Calu3 (cell line): ENCODE measurements around the gene HOXC11. TPM values are rescaled to one million over a fixed set of nuclear protein-coding genes. Genes with fewer than 3 reads are reported as not detected.

Source experiments
- BruUV-seq: library from RNA; stranded (reverse); fragments of 400-500 nt; replicated peaks from 2 replicates; lab custom pipeline; 2021; lab: Mats Ljungman, UMichigan
- CTCF ChIA-PET: fragments of 300-600 bp; sonication (Branson Sonifier 250); formaldehyde crosslinking; loops from one replicate; lab custom pipeline; 2022; ENCODE audit warnings: antibody characterized with exemption; lab: Charles Lee
- DNase-seq: peaks from one replicate; pipeline ENCODE4 v3.0.0; 2022
- H3K27ac Mint-ChIP-seq: one replicate; pipeline ENCODE4 v1.8.0; 2022; ENCODE audit warnings: mixed read lengths; ENCODE audit not compliant: unreplicated experiment
- H3K27me3 Mint-ChIP-seq: one replicate; pipeline ENCODE4 v1.8.0; 2022; ENCODE audit warnings: mixed read lengths; ENCODE audit not compliant: unreplicated experiment
- H3K36me3 Mint-ChIP-seq: one replicate; pipeline ENCODE4 v1.8.0; 2022; ENCODE audit warnings: mild to moderate bottlenecking, moderate library complexity, mixed read lengths; ENCODE audit not compliant: insufficient read depth, unreplicated experiment
- H3K4me1 Mint-ChIP-seq: one replicate; pipeline ENCODE4 v1.8.0; 2022; ENCODE audit warnings: mild to moderate bottlenecking, low read depth, mixed read lengths; ENCODE audit not compliant: unreplicated experiment
- H3K4me3 Mint-ChIP-seq: one replicate; pipeline ENCODE4 v1.8.0; 2022; ENCODE audit warnings: mild to moderate bottlenecking, low read depth, moderate library complexity, mixed read lengths; ENCODE audit not compliant: unreplicated experiment
- H3K9me3 Mint-ChIP-seq: one replicate; pipeline ENCODE4 v1.8.0; 2022; ENCODE audit warnings: low read depth, mixed read lengths; ENCODE audit not compliant: unreplicated experiment
- intact Hi-C: fragments of 100-400 bp; cut with micrococcal nuclease; formaldehyde crosslinking; loops from one replicate; pipeline ENCODE4 v1.10.0; 2022; ENCODE audit not compliant: unreplicated experiment
- total RNA-seq: library from RNA; stranded (reverse); gene quantifications from 2 replicates; pipeline ENCODE4 v1.2.3, GENCODE V29; 2022
- TF ChIP-seq, protein P1 (sequence below): fragments of 200-600 bp; IDR thresholded peaks from one replicate; pipeline ENCODE4 v1.8.0; 2022; ENCODE audit warnings: antibody characterized with exemption; ENCODE audit not compliant: unreplicated experiment

Gene HOXC11
- total RNA-seq, 1 experiment from 2014 or later: not detected

DNA sequence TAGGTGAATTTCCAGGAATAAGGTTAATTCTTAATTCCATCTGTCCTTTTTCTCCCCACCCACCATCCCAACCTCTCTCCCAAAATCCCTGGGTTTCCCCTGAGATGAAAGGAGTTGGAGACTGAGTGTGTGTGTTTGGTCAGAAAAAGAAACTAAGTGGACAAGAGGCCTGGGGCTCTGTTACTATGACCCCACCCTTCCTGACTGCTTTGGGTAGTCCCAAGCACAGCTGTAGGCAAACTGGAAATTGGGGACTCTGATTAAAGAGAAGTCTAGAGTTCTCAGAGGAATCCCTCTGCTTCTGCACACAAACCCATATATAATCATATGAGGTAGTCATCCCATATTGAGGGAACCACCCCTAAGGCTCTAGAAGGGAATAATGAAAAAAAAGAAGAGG, 25.2 kb upstream of the HOXC11 start:
- Mint-ChIP-seq H3K27ac (no peak overlapping the region), H3K9me3 (no peaks in the 10 kb centered on the region), H3K4me3 (no peak overlapping the region), H3K27me3 (peaks cover 100% of the 10 kb centered on the region), H3K4me1 (no peaks in the 10 kb centered on the region), H3K36me3 (no peaks in the 10 kb centered on the region)
- no peak for DNase-seq
- TF ChIP-seq, protein P1, sequence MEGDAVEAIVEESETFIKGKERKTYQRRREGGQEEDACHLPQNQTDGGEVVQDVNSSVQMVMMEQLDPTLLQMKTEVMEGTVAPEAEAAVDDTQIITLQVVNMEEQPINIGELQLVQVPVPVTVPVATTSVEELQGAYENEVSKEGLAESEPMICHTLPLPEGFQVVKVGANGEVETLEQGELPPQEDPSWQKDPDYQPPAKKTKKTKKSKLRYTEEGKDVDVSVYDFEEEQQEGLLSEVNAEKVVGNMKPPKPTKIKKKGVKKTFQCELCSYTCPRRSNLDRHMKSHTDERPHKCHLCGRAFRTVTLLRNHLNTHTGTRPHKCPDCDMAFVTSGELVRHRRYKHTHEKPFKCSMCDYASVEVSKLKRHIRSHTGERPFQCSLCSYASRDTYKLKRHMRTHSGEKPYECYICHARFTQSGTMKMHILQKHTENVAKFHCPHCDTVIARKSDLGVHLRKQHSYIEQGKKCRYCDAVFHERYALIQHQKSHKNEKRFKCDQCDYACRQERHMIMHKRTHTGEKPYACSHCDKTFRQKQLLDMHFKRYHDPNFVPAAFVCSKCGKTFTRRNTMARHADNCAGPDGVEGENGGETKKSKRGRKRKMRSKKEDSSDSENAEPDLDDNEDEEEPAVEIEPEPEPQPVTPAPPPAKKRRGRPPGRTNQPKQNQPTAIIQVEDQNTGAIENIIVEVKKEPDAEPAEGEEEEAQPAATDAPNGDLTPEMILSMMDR: no peak
- CTCF ChIA-PET: interaction anchor here (0.5 kb wide), 1 partner anchor 179 kb away, joined by 6 read pairs; no protein-coding TSS in a partner anchor
- intact Hi-C loops: no loop called here
- BruUV-seq: no TSS peak

DNA sequence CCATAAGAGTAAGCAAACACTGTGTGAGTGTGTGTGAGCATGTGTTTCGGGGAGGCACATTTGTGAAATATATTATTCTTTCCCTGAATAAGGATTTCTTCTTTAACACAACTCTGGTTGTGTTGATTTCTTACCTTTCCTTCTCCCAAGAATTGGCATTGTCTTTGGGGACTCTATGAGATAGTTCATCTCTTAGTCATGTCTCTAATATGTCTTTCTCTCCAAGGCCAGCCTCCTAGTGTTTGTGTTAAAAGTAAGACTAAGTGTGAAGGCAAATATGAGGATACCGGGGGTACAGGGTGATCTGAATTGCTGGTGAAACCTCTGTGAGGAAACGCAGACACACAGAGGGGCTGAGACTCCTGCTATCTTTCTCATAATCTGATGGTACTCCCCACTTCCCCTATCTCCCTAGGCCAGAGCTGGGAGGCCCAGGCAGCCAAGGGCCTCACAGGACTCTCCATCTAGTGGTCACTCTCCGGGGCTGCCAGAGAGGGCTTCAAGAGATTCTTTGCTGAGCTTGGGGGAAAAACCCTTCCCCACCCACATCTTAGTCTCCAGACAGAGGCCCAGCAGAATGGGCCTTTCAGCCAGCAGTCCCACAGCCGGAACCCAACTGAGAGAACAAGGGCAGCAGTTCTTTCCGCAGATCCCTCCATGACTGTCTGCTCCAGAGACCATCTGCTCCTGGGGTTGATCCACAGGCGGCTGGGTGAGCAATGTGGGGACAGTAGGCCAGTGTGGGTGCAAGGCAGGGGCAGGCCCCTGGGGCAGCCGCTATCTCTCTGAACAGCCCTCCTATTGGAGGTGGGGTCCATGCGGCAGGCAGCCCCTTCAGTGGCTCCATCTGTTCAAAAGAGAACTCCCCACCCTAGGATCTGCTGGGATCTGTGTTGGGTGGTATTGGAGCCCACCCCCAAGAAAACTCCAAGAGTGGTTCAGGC, 24.0 kb upstream of the HOXC11 start:
- peaks cover 100% of the 10 kb centered on the region for H3K27me3 Mint-ChIP-seq
- no peak for DNase-seq
- TF ChIP-seq, protein P1: no peak
- no peak overlapping the region for H3K27ac Mint-ChIP-seq
- intact Hi-C loops: no loop called here
- no peaks in the 10 kb centered on the region for H3K9me3 Mint-ChIP-seq
- CTCF ChIA-PET: no interaction called here
- no peaks in the 10 kb centered on the region for H3K36me3 Mint-ChIP-seq
- BruUV-seq: no TSS peak
- peaks cover 9% of the 10 kb centered on the region for H3K4me1 Mint-ChIP-seq
- H3K4me3 Mint-ChIP-seq: no peak overlapping the region

DNA sequence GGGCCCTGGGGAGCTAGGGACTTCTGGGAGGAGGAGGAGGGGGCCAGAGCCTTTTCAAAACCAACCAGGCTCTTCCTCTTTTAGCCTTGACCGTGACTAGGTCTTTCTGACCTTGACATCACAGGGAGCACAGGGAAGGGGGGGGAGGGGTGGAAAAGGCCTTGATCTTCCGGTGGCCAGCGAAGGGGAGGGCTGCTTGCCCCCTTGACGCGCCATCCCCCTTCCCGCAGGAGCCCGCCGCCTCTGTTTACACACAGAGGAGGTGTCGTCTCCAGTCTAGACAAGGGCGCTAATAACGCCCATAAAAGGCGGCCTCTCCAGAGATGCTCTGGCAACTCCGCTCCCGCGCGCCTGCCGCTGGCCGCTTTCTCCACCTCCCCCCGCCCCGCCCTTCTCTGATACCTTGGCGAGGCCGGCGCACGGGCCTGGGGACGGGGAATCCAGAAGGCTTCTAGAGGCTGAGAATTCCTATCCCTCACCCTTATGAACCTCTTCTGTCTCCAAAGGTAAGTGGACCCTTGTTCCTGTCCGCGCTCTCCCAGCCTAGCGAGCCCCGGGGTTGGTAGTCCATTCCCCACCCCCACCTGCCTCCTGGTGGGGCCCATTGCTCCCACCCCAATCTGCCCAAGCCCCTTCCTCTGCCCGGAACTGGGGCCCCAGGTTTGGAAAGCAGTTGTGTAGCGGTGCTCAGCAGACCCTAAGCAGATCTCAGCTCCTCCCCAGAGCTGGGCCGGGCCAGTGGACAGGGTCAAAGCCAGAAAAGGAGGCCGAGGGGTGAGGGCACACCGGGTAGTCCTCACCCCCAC, 23.1 kb upstream of the HOXC11 start:
- Mint-ChIP-seq H3K36me3 (no peaks in the 10 kb centered on the region), H3K4me1 (peaks cover 9% of the 10 kb centered on the region), H3K9me3 (no peaks in the 10 kb centered on the region), H3K4me3 (no peak overlapping the region), H3K27ac (no peak overlapping the region), H3K27me3 (peaks cover 100% of the 10 kb centered on the region)
- no TSS peak for BruUV-seq
- intact Hi-C loops: no loop called here
- DNase-seq: no peak
- CTCF ChIA-PET: interaction anchor here (1.0 to 1.2 kb wide), 2 partner anchors 8 to 152 kb away, joined by 3 read pairs; no protein-coding TSS in a partner anchor
- TF ChIP-seq, protein P1: no peak

DNA sequence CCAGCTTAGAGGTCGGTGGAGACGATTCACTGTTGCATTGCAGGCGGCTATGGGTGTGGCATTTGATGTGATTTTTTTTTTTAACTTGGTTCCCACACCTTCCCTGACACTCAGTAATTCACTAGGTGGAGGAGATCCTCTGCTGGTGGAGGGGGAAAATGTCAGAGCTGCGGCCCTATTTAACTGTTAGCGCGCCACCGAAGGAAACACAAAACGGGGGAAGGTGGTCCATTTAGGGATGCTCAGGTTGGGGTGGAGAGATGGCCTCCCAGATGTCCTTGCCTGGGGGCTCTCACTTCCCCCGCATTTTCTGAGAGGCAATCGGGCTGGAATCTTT, 22.5 kb upstream of the HOXC11 start:
- no peaks in the 10 kb centered on the region for H3K36me3 Mint-ChIP-seq
- no TSS peak for BruUV-seq
- no peak overlapping the region for H3K4me3 Mint-ChIP-seq
- H3K4me1 Mint-ChIP-seq: peaks cover 9% of the 10 kb centered on the region
- no peaks in the 10 kb centered on the region for H3K9me3 Mint-ChIP-seq
- TF ChIP-seq, protein P1: no peak
- CTCF ChIA-PET: interaction anchor here (1.0 to 1.2 kb wide), 2 partner anchors 8 to 152 kb away, joined by 3 read pairs; no protein-coding TSS in a partner anchor
- intact Hi-C loops: no loop called here
- no peak overlapping the region for H3K27ac Mint-ChIP-seq
- H3K27me3 Mint-ChIP-seq: peaks cover 100% of the 10 kb centered on the region
- no peak for DNase-seq
